ENCODE data around the gene NRG2.

NRG2 gene

GRCh38 chr5:139839918-139840317 lies 203.2 kb downstream of the NRG2 start:
- Histone ChIP-seq H3K4me3 (no peak overlapping the region), H3K4me1 (peaks cover 0 to 5% (median 2%) of the 10 kb centered on the region in 10 experiments; a peak in 4 of 20 replicates)
- no peak for TF ChIP-seq Cebpa-rat (IDR thresholded peaks at IDR 0.05)

GRCh38 chr5:139839232-139839815 lies 203.8 kb downstream of the NRG2 start:
- Histone ChIP-seq H3K4me1 (peaks cover 0 to 5% (median 2%) of the 10 kb centered on the region in 10 experiments; a peak in 4 of 20 replicates), H3K9ac (no peak overlapping the region)

More at GRCh38 chr5:139839918-139840317, 203.2 kb downstream of the NRG2 start:
- no peak overlapping the region for H3K27ac ChIP-seq
- no peak overlapping the region for H3K4me2 ChIP-seq
- peaks cover 0 to 5% (median 0%) of the 10 kb centered on the region in 11 experiments; a peak in 1 of 22 replicates for H3K27me3 ChIP-seq
- peaks cover 0 to 6% (median 0%) of the 10 kb centered on the region in 11 experiments; a peak in 2 of 22 replicates for H4K20me1 ChIP-seq
- H3K9ac ChIP-seq: no peak overlapping the region
- no peaks in the 10 kb centered on the region for H3K9me3 ChIP-seq (replicated peaks in 1 of 11)
- no peaks in the 10 kb centered on the region for H3K36me3 ChIP-seq

GRCh38 chr5:139838381-139839197 lies 204.5 kb downstream of the NRG2 start:
- Histone ChIP-seq H3K9me3 (replicated peaks in 1 of 11) (no peaks in the 10 kb centered on the region), H3K4me3 (no peak overlapping the region), H3K36me3 (no peaks in the 10 kb centered on the region), H3K27ac (no peak overlapping the region), H4K20me1 (peaks cover 0 to 6% (median 0%) of the 10 kb centered on the region in 11 experiments; a peak in 2 of 22 replicates), H3K4me1 (no peaks in the 10 kb centered on the region), H3K4me2 (no peak overlapping the region), H3K27me3 (no peaks in the 10 kb centered on the region; a peak in 1 of 22 replicates), H3K9ac (no peak overlapping the region)
- no peak for TF ChIP-seq Cebpa-rat (IDR thresholded peaks at IDR 0.05)

More at GRCh38 chr5:139839232-139839815, 203.8 kb downstream of the NRG2 start:
- Histone ChIP-seq H4K20me1 (peaks cover 0 to 6% (median 0%) of the 10 kb centered on the region in 11 experiments; a peak in 2 of 22 replicates), H3K27ac (no peak overlapping the region), H3K4me3 (no peak overlapping the region), H3K4me2 (no peak overlapping the region), H3K27me3 (no peaks in the 10 kb centered on the region; a peak in 1 of 22 replicates), H3K36me3 (no peaks in the 10 kb centered on the region), H3K9me3 (replicated peaks in 1 of 11) (no peaks in the 10 kb centered on the region)
- no peak for TF ChIP-seq Cebpa-rat (IDR thresholded peaks at IDR 0.05)

GRCh38 chr5:139837711-139838380 lies 205.3 kb downstream of the NRG2 start:
- Histone ChIP-seq H4K20me1 (peaks cover 0 to 6% (median 0%) of the 10 kb centered on the region in 11 experiments; a peak in 2 of 22 replicates), H3K27me3 (no peaks in the 10 kb centered on the region; a peak in 1 of 22 replicates), H3K9me3 (replicated peaks in 1 of 11) (no peaks in the 10 kb centered on the region), H3K9ac (no peak overlapping the region), H3K4me2 (no peak overlapping the region), H3K4me1 (no peaks in the 10 kb centered on the region), H3K27ac (no peak overlapping the region), H3K36me3 (no peaks in the 10 kb centered on the region), H3K4me3 (no peak overlapping the region)
- TF ChIP-seq Cebpa-rat (IDR thresholded peaks at IDR 0.05): no peak

- peaks cover 0 to 6% (median 0%) of the 10 kb centered on the region in 11 experiments; a peak in 1 of 22 replicates for H4K20me1 ChIP-seq
- no peaks in the 10 kb centered on the region; a peak in 1 of 22 replicates for H3K27me3 ChIP-seq
- H3K4me1 ChIP-seq: no peaks in the 10 kb centered on the region
- no peak overlapping the region for H3K27ac ChIP-seq
- H3K9me3 ChIP-seq (replicated peaks in 1 of 11): no peaks in the 10 kb centered on the region
- H3K36me3 ChIP-seq: no peaks in the 10 kb centered on the region
- H3K9ac ChIP-seq: no peak overlapping the region
- H3K4me3 ChIP-seq: no peak overlapping the region
- TF ChIP-seq Cebpa-rat (IDR thresholded peaks at IDR 0.05): no peak
- H3K4me2 ChIP-seq: no peak overlapping the region
These were observed 206.5 kb downstream of the NRG2 start for GRCh38 chr5:139836469-139837208.

- H3K27me3 ChIP-seq: no peaks in the 10 kb centered on the region
- H3K9ac ChIP-seq: no peak overlapping the region
- no peak overlapping the region for H3K4me3 ChIP-seq
- peaks cover 0 to 6% (median 0%) of the 10 kb centered on the region in 11 experiments; a peak in 1 of 22 replicates for H4K20me1 ChIP-seq
- H3K4me2 ChIP-seq: no peak overlapping the region
- H3K4me1 ChIP-seq: no peaks in the 10 kb centered on the region
- no peaks in the 10 kb centered on the region for H3K36me3 ChIP-seq
- no peak for TF ChIP-seq Cebpa-rat (IDR thresholded peaks at IDR 0.05)
- no peaks in the 10 kb centered on the region for H3K9me3 ChIP-seq (replicated peaks in 1 of 11)
- H3K27ac ChIP-seq: no peak overlapping the region
These were observed 207.4 kb downstream of the NRG2 start for GRCh38 chr5:139835656-139836055.

GRCh38 chr5:139833525-139833924 lies 209.6 kb downstream of the NRG2 start:
- H3K9me3 ChIP-seq (replicated peaks in 1 of 11): peaks cover 0 to 7% (median 5%) of the 10 kb centered on the region in 11 experiments; a peak in 9 of 22 replicates
- H3K27me3 ChIP-seq: no peaks in the 10 kb centered on the region
- no peaks in the 10 kb centered on the region for H3K36me3 ChIP-seq
- no peak overlapping the region for H3K27ac ChIP-seq
- no peak for TF ChIP-seq Cebpa-rat (IDR thresholded peaks at IDR 0.05)
- H3K9ac ChIP-seq: no peak overlapping the region
- H3K4me3 ChIP-seq: no peak overlapping the region
- H3K4me1 ChIP-seq: no peaks in the 10 kb centered on the region
- no peak overlapping the region for H3K4me2 ChIP-seq
- H4K20me1 ChIP-seq: peaks cover 0 to under 1% (median 0%) of the 10 kb centered on the region in 11 experiments; a peak in 1 of 22 replicates

- H3K27me3 ChIP-seq: no peaks in the 10 kb centered on the region
- H3K4me3 ChIP-seq: no peak overlapping the region
- H4K20me1 ChIP-seq: no peaks in the 10 kb centered on the region
- no peaks in the 10 kb centered on the region for H3K36me3 ChIP-seq
- no peak overlapping the region for H3K9ac ChIP-seq
- peaks cover 0 to 12% (median 5%) of the 10 kb centered on the region in 11 experiments; a peak in 9 of 22 replicates for H3K9me3 ChIP-seq (replicated peaks in 1 of 11)
- H3K27ac ChIP-seq: no peak overlapping the region
- H3K4me2 ChIP-seq: no peak overlapping the region
- no peaks in the 10 kb centered on the region for H3K4me1 ChIP-seq
- no peak for TF ChIP-seq Cebpa-rat (IDR thresholded peaks at IDR 0.05)
These were observed 211.5 kb downstream of the NRG2 start for GRCh38 chr5:139831624-139832023.
